ENCODE measurements around the gene PPM1A. TPM values are rescaled to one million over a fixed set of nuclear protein-coding genes. Genes with fewer than 3 reads are reported as not detected.

PPM1A gene
- total RNA-seq, 1 donor from 2014 or later, result 10.2 TPM

DNA sequence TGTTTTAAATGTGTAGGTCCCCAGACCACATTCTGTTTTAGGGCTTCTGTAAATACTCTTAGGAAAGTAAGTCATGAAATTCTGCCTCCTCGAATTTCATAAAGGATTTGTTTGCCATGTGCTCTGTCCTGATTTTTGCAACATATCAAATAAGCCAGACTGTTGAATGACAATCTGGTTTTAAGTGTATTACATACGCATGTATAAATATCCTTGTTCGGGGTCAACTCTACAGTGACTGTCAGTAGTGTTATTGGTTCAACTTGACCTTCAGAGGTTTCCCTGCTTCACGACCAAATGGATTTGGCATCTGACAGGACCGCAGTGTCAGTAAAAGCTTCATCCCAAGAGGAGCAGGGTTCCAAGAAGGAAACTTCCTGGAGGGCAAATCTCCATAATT is 52.7 kb downstream of the PPM1A start:
- DNase-seq (ENCODE audit: low read depth), result no peak
- no peak for TF ChIP-seq CTCF (conservative IDR thresholded peaks at IDR 0.05; ENCODE audit: low read depth, low read length)
- H3K4me3 ChIP-seq (ENCODE audit: low read depth, low read length), result no peak overlapping the region

DNA sequence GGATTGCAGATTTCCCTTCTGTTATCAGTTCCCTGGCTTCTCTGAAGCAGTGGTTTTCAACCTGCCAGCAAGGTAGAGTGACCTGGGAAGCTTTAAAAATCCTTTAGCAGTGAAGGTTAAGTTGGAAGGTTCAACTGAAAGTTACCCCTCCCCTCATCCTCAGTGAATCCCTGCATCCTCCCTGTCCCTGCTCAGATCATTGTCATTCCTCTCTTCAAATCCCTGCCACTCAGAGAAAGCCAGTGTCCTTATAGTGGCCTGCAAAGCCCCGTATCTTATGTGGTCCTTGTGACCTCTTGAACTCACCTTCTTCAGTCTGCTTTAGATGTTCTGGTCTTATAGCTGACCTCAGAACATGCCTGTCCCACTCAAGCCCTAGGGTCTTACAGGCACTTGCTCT is 53.6 kb downstream of the PPM1A start:
- H3K4me3 ChIP-seq (ENCODE audit: low read depth, low read length), result no peak overlapping the region
- TF ChIP-seq CTCF (conservative IDR thresholded peaks at IDR 0.05; ENCODE audit: low read depth, low read length), result no peak
- no peak for DNase-seq (ENCODE audit: low read depth)

GRCh38 chr14:60303745-60304144 is 54.7 kb downstream of the PPM1A start:
- no peak for TF ChIP-seq CTCF (conservative IDR thresholded peaks at IDR 0.05; ENCODE audit: low read depth, low read length)
- no peak overlapping the region for H3K4me3 ChIP-seq (ENCODE audit: low read depth, low read length)
- no peak for DNase-seq (ENCODE audit: low read depth)

GRCh38 chr14:60304509-60304908 is 55.5 kb downstream of the PPM1A start:
- no peak for TF ChIP-seq CTCF (conservative IDR thresholded peaks at IDR 0.05; ENCODE audit: low read depth, low read length)
- H3K4me3 ChIP-seq (ENCODE audit: low read depth, low read length), result no peak overlapping the region
- no peak for DNase-seq (ENCODE audit: low read depth)

DNA sequence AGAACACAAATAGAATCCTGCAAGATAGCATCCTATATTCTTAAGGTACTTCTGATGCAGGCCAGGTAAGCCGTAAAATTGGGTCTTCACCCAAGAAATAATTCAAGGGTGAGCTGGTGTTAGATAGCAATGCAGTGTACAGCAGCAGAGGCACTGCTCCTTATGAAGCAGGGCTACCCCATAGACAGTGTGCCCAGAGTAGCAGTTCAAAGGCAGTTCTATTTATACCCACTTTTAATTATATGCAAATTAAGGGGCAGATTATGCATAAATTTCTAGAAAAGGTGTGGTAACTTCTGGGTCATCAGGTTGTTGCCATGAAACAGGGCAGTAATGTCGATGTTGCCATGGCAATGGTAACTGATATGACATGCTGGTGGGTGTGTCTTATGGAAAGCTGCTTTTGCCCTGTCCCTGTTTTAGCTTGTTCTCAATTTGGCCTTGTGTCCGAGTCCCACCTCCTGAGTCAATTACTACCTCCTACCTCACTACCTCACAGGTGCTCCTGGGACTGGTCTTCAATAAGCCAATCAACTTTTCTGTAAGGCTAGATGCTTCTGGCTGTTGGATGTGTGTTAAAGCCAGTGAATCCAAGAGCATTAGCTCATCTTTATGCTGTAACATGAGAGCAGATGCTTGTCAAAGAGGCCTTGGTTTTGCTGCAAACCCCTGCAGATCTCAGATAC is 61.0 kb downstream of the PPM1A start:
- no peak for TF ChIP-seq CTCF (conservative IDR thresholded peaks at IDR 0.05; ENCODE audit: low read depth, low read length)
- DNase-seq (ENCODE audit: low read depth), result no peak
- no peak overlapping the region for H3K4me3 ChIP-seq (ENCODE audit: low read depth, low read length)

DNA sequence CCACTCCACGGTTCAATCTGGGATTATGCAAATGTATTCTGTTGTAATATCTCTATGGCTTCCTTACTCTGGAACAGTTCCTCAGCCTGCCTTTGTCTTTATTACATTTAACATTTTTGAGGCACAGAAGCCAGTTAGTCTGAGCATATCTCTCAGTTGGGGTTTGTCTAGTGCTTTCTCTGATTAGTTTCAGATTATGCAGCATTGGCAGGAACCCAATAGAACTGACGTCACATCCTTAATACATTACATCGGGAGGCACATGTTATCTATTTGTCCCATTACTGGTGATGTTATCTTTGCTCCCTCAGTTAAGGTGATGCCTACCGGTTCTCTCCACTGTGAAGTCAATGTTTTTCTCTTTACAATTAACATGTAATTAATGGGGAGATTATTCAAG is 62.4 kb downstream of the PPM1A start:
- no peak for TF ChIP-seq CTCF (conservative IDR thresholded peaks at IDR 0.05; ENCODE audit: low read depth, low read length)
- H3K4me3 ChIP-seq (ENCODE audit: low read depth, low read length), result no peak overlapping the region
- DNase-seq (ENCODE audit: low read depth), result no peak

GRCh38 chr14:60313093-60313492 is 64.1 kb downstream of the PPM1A start:
- no peak overlapping the region for H3K4me3 ChIP-seq (ENCODE audit: low read depth, low read length)
- TF ChIP-seq CTCF (conservative IDR thresholded peaks at IDR 0.05; ENCODE audit: low read depth, low read length), result no peak
- no peak for DNase-seq (ENCODE audit: low read depth)
